ENCODE data around the gene DNAAF1. TPM values are rescaled to one million over a fixed set of nuclear protein-coding genes. Genes with fewer than 3 reads are reported as not detected.
A peak's percentile ranks its signal among the peaks of the same experiment; 100 is the strongest.

DNAAF1 gene
- total and polyA plus RNA-seq, 2 of the 4 experiments (the other 2 are of a cell fraction): 0.05 TPM; not detected in 1

GRCh38 chr16:84098939-84099338 is 46.2 kb upstream of the DNAAF1 start:
- ATAC-seq (ENCODE audit: low read depth): no peak
- H3K27ac ChIP-seq (ENCODE audit: insufficient read depth, low read length): no peak overlapping the region
- CTCF ChIA-PET: no interaction called here

More at GRCh38 chr16:84098939-84099338, 46.2 kb upstream of the DNAAF1 start:
- intact Hi-C loops (cut with micrococcal nuclease) (loop anchor here (5.0 kb wide), 1 partner anchor 78 kb away; no protein-coding TSS in a partner anchor), dilution Hi-C loops (cut with HindIII; ENCODE audit: low sequenced_read_pairs, unreplicated experiment) (no loop called here), in situ Hi-C loops (cut with MboI; ENCODE audit: low sequenced_read_pairs) (no loop called here)
- Histone ChIP-seq H3K56ac (ENCODE audit: extremely low read depth, insufficient read depth, low read length) (no peak overlapping the region), H3K4me2 (ENCODE audit: low read depth, low read length) (no peak overlapping the region), H4K91ac (ENCODE audit: insufficient read depth, low read depth, low read length) (no peak overlapping the region), H2AFZ (replicated peaks; ENCODE audit: low read length, poor library complexity) (no peak overlapping the region), H2AK5ac (ENCODE audit: low read depth, low read length) (no peak overlapping the region), H2BK120ac (ENCODE audit: low read depth, low read length) (no peak overlapping the region), H2BK5ac (ENCODE audit: low read depth, low read length, poor library complexity, severe bottlenecking) (no peak overlapping the region), H3K4me1 (ENCODE audit: control insufficient read depth, insufficient read depth, low read length) (peaks cover 7% of the 10 kb centered on the region), H2BK15ac (ENCODE audit: low read depth, low read length) (no peak overlapping the region), H3K23ac (ENCODE audit: low read depth, low read length) (no peak overlapping the region), H3K9me3 (ENCODE audit: control insufficient read depth, insufficient read depth, low read length) (no peaks in the 10 kb centered on the region), H2AK9ac (replicated peaks; ENCODE audit: low read depth, low read length, poor library complexity) (no peak overlapping the region), H3K4me3 (ENCODE audit: insufficient read depth, low read depth, low read length) (no peak overlapping the region), H4K5ac (ENCODE audit: low read depth, low read length) (no peak overlapping the region), H3K9me1 (ENCODE audit: insufficient read depth, low read length) (peaks cover 5% of the 10 kb centered on the region), H3K14ac (replicated peaks; ENCODE audit: low read depth, low read length) (no peak overlapping the region), H2BK20ac (ENCODE audit: low read depth, low read length) (no peak overlapping the region), H3K4ac (ENCODE audit: low read depth, low read length) (no peak overlapping the region), H3K79me1 (ENCODE audit: low read depth in 1 of 2, low read length in 2 of 2) (peaks cover 25 to 59% of the 10 kb centered on the region in 2 experiments; a peak in 3 of 4 replicates), H4K20me1 (ENCODE audit: insufficient read depth, low read length) (peaks cover 46% of the 10 kb centered on the region), H3K9ac (ENCODE audit: low read depth, low read length) (no peak overlapping the region), H4K8ac (ENCODE audit: low read depth in 2 of 2, low read length in 2 of 2) (no peak overlapping the region), H3K27me3 (ENCODE audit: control insufficient read depth, insufficient read depth, low read length) (no peaks in the 10 kb centered on the region), H3K36me3 (ENCODE audit: control insufficient read depth, insufficient read depth, low read length) (peaks cover 23% of the 10 kb centered on the region), H3K18ac (ENCODE audit: low read depth, low read length) (no peak overlapping the region)
- no peak for TF ChIP-seq RFX5 (IDR thresholded peaks at IDR 0.05; ENCODE audit: low read depth, low read length)
- TF ChIP-seq CTCF (conservative IDR thresholded peaks at IDR 0.05; ENCODE audit: low read depth, low read length): no peak
- no peak for TF ChIP-seq BHLHE40 (IDR thresholded peaks at IDR 0.05; ENCODE audit: low read depth, low read length)
- TF ChIP-seq USF2 (IDR thresholded peaks at IDR 0.05; ENCODE audit: low read depth, low read length): no peak
- no peak for TF ChIP-seq MAFK (IDR thresholded peaks at IDR 0.05; ENCODE audit: low read depth, low read length)
- TF ChIP-seq RAD21 (IDR thresholded peaks at IDR 0.05; ENCODE audit: low read length): no peak
- no peak for TF ChIP-seq RCOR1 (IDR thresholded peaks at IDR 0.05; ENCODE audit: insufficient replicate concordance, low read length)
- no peak for TF ChIP-seq CHD1 (IDR thresholded peaks at IDR 0.05; ENCODE audit: low read depth, low read length)
- no peak for TF ChIP-seq FOS (IDR thresholded peaks at IDR 0.05; ENCODE audit: low read depth, low read length)
- TF ChIP-seq SMC3 (IDR thresholded peaks at IDR 0.05; ENCODE audit: low read depth, low read length): no peak
- no peak for TF ChIP-seq NFE2L2 (IDR thresholded peaks at IDR 0.05; ENCODE audit: low read depth, low read length)
- no peak for TF ChIP-seq ELK1 (IDR thresholded peaks at IDR 0.05; ENCODE audit: borderline replicate concordance, low read depth, low read length)
- no peak for TF ChIP-seq CEBPB (IDR thresholded peaks at IDR 0.05; ENCODE audit: low read depth, low read length)
- TF ChIP-seq MXI1 (IDR thresholded peaks at IDR 0.05; ENCODE audit: borderline replicate concordance, low read depth, low read length): no peak
- TF ChIP-seq POLR2A (IDR thresholded peaks at IDR 0.05; ENCODE audit: low read depth, low read length): no peak
- no peak for TF ChIP-seq MAZ (IDR thresholded peaks at IDR 0.05; ENCODE audit: borderline replicate concordance, low read depth, low read length)
- no TSS peak for BruUV-seq (replicated peaks)
- no CpG with 5 or more reads among the region's 7 CpGs for WGBS, 2 experiments (ENCODE audit: extremely low coverage in 2 of 2, insufficient read length in 1 of 2)
- POLR2A ChIA-PET (ENCODE audit: unreplicated experiment): no interaction called here
- DNase-seq: peak; percentile 36
